GM18907 (cell line): ENCODE data around the gene TSC2.
"Not testable (repeated sequence)": the region's sequence is repeated elsewhere in the genome, so short reads cannot be mapped to it uniquely, and the experiment has no call there.

Experiments used
- ATAC-seq: cut with Tn5 transposase; IDR thresholded peaks from one replicate; pipeline ENCODE4 v1.9.1; 2021; ENCODE audit warnings: mild to moderate bottlenecking, moderate library complexity; ENCODE audit not compliant: unreplicated experiment

The TSC2 gene

DNA sequence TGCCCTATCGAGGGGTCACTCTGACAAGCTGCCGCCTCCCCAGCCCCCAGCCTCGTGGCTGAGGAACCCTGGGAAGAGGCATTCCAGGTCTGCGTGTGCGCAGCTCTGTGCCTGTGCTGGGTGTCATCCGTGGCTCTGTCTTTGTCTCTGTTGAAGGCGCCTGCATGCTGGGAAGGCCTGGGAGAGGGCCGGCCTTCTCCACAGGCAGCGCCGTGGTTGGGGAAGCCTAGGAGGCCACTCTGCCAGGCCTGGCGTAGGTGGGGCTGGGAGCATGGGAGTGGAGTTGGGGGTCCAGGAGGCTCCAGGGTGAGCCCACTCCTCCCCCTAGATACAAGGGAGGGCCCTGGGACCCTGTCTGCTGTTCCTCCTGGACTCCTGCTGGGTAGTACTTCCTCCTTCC, 17.7 kb upstream of the TSC2 start:
- no peak for ATAC-seq

DNA sequence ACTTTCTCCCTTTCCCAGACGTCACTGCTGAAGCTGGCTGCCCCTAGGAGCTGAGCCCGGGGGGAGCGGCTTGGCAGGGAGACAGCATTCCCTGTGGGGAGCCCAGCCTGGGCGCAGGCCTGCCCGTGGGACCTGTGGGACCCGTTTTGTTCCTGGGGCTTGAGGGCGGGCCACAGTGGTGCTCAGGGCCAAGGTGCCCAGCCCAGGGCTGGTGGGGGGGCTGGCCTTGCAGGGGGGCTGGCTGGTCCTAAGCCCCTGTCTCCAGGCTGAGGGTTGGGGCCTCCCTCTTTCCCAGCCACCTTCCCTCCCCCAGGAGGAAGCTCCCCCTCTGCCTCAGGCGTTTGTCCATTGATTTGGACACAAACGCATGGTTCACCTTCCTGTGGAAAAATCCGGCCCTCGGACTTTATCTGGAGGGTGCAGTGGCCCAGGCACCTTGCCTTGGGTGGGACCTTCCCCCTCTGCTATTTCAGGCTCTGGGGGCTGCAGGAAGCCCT, 16.7 kb upstream of the TSC2 start:
- no peak for ATAC-seq

DNA sequence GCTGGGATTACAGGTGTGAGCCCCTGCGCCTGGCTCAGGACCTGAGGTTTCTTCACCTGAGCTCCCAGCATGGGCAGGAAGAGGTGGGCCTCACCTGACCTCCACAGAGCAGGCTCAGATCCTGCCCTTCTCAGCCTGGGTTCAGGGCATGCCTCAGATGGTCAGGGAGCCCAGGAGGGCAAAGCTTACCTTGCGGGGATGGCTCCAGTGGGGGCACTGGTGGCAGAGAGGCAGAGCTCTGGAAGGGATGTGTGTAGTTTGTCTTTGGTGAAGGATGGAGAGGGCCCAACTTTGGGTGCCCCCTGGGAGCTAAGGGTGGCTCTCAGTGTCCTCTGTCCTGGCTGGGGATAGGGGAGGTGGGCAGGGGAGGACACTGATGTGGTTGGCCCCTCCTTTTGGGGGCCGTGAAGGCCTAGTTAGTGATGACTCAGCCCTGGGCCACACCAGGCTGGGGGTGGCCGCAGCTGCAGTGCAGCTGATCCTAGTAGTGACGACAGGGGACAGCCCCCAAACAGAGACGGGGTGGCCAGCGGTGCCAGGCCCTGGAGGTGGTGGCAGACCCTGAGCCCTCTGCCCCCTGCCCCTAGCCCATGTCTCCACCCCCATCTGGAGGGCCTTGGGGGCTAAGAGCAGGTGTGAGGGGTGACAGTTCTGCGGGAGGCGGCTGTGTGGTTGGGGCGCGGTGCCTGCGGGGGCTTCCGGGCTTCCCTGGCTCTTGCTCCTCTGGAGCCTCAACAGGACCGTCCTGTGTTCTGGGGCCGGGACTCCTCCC, 15.3 kb upstream of the TSC2 start:
- no peak for ATAC-seq

- no peak for ATAC-seq
Observed at GRCh38 chr16:2033057-2033908, 14.5 kb upstream of the TSC2 start.

DNA sequence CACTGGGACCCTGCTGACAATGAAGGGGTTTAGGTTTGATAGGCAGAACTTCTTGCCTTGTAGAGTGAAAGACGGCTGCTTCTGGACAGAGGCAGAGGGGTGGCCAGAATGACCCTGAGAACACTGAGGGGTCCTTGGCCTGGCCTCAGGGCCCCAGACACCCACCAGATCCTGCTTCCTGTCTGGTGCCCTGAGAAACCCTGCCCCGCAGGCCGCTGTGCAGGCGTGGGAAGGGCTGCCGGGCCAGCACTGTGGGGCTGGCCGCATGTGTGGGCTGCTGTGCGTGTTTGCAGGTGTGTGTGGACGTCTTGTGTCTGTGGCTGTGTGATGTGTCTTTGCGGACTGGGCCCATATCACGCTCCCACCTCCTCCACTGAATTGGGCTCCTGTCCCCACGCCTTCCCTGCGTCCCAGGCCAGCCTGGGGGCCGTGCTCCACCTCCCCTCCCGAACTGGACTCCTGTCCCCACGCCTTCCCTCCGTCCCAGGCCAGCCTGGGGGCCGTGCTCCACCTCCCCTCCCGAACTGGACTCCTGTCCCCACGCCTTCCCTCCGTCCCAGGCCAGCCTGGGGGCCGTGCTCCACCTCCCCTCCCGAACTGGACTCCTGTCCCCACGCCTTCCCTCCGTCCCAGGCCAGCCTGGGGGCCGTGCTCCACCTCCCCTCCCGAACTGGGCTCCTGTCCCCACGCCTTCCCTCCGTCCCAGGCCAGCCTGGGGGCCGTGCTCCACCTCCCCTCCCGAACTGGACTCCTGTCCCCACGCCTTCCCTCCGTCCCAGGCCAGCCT, 13.7 kb upstream of the TSC2 start:
- ATAC-seq, result not testable (repeated sequence)

DNA sequence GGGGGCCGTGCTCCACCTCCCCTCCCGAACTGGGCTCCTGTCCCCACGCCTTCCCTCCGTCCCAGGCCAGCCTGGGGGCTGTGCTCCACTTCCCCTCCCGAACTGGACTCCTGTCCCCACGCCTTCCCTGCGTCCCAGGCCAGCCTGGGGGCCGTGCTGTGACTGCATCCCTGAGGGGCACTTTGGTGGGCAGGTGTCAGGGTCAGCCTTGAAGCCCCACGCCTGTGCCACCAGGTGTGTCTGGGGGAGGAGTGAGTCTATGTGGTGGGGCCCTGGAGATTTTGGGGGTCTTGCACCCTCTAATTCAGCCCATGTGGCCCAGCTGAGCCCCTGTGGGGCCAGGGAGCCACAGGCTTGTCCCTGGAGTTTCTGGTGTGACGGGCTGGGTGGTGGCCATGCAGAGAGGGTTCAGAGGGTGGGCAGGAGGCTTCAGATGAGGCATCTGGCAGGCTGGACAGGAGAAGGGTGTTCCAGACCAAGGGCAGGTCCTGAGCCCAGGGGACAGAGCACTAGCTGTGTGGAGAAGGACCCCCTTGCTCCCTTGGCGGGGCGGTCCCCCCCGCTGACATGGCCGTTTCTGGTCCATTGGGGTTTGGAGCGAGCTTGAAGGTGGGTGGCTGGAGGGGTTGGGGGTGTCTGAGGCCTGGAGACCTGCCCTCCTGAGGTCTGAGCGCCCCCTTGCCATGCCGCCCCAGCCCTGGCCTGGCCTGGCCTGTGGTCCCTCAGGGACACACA, 12.9 kb upstream of the TSC2 start:
- no peak for ATAC-seq

DNA sequence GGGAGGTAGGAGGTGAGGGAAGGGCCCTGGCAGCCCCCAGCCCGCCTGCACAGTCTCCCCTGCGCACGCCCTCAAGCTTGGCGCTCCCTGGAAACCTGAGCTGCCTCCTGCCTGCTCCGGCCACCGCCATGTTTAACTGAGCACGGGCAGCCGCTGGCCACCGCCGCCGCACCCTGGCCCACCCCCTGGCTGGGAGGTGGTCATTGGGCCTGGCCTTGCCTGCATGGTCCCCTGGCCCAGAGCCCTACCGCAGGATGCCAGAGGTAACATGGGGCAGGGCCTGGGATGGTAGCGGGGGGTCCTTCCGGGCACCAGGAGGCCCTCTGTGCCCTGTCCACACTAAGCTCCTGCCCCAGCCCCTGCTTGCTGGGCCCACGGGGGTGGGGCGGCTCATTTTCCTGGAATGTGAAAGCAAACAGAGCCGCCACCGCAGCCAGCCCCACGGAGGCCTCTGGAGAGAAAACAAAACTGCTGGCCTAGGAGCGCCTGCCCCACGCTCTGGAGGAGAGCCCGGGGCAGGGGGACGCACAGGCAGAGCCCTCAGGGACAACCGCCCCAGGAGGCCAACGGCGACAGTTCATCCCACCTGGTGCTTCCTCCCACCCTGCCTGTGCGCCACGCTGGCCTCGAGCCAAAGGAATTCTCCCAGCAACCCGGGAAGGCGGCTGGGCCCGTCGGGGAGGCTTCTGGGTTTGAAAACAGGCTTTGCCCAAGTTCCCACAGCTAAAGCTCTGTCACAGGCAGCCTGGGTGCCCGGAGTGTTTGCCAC, 12.2 kb upstream of the TSC2 start:
- ATAC-seq, result no peak

GRCh38 chr16:2036200-2036966, 11.4 kb upstream of the TSC2 start:
- ATAC-seq, result no peak

GRCh38 chr16:2037115-2037514, 10.7 kb upstream of the TSC2 start:
- no peak for ATAC-seq

DNA sequence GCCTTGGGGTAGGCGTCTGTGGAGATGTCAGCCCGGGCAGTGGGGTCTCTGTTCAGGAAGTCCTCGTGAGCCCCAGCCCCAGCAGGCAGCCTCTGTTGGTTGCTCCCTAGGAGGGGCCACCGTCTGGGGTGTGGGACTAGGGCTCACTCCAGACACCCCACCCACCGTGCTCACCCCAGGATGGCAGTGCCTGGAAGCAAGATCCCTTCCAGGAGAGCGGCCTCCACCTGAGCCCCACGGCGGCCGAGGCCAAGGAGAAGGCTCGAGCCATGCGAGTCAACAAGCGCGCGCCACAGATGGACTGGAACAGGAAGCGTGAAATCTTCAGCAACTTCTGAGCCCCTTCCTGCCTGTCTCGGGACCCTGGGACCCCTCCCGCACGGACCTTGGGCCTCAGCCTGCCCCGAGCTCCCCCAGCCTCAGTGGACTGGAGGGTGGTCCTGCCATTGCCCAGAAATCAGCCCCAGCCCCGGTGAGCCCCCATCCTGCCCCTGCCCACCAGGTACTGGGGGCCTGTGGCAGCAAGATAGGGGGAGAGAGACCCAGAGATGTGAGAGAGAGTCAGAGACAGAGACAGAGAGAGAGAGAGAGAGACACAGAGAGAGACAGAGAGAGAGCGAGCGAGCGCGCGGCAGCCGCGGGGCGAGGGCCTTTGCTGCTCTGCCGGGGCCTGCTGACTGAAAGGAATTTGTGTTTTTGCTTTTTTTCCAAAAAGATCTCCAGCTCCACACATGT, 10.0 kb upstream of the TSC2 start:
- ATAC-seq, result no peak

- no peak for ATAC-seq
Observed at GRCh38 chr16:2038382-2039231, 9.2 kb upstream of the TSC2 start.

DNA sequence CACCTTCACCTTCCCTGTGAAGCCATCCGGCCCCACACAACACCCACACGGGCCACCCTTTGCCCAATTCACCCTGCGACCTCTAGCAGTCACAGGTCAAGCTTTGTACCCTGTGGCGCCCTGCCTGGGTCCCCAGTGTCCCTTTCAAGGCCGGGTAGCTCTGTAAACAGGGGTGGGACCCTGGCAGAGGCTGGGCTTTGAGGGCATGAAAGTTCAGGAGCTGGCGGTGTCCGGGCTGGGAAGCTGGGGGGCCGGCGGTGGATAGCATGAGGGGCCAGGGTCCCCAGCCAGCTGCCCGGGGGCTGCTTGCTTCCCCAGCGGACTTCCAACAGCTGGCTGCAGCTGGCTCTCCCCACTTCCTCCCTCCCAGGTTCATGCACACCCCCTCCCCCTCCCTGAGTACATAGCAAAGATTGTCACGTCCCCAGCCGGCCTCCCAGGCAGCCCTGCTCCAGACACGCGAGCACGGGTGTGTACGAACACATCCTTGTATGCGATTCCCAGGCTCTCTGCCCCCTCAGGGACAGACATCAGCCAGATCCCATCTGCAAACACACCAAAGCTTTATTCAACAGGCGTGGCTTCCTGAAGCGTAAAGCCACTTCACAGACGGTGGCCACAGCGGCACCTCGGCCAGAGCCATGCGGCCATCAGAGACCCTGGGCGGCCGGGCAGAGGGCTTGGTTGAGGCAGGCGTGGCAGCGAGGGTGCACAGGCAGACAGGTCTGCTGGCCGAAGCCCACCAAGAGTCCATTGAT, 8.3 kb upstream of the TSC2 start:
- ATAC-seq, result no peak

DNA sequence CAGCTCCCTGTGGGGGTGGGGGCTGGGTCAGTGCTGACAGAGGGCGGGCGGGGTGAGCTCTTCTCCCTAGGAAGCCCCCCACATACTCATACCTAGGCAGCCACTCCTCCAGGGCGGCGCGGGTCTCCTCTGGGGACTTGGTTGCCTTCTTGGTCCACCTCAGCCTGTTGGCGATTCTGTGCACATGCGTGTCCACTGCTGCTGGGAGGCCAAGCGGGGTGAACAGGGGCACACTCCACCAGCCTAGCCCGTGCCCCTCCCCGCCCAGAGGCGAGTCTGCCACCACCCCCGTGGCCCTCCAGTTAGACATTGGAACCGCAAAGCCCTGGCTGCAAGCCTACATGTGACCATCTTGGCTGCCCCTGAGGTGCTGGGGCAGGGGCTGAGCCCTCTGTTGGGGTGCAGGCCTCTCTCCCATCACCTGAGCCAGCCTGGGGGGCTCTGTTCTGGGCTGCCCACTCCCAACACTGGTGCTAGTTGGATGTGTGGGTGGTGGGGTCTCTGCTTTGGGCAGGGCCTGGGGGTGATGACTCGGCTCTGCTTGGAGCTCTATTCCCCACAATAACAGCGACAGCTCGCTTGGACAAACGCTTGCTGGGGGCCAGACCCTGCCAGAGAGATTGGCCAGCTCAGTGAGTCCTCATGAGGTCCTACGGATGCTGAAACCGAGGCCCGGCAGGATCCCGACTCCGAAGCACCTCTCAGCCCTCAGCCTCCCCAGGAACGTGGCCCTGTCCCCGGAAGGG, 7.6 kb upstream of the TSC2 start:
- ATAC-seq, result no peak

DNA sequence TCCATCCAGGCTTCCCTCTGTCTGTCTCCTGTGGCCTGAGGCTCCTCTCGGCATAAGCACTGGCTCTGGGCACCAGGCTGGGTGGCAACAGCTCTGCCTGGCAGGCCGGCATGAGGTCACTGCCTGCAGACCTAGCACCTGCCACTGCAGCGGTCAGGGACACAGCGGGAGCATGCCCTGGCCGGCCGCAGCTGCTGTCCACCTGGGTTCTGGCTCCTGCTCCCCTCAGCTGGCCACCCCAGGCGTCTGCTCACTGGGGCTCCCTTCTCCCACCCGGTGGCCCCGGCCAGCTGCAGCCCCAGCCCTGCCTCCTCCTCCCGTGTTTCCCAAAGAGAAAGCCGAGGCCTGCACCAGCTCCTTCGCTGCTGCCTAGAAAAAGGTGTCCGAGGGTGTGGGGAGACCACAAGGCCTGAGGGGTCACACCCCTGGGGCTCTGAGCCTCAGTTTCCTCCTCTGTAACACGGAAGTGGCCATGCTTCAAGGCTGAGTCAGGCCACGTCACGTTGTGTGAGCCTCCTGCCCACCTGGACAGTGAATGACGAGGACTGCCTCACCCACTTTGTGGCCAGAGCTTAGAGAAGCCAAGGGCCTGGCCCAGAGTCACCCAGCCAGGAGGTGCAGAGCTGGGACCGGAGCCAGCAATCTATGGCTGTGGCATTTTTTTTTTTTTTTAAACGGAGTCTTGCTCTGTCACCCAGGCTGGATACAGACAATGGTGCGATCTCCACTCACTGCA, 6.8 kb upstream of the TSC2 start:
- ATAC-seq, result no peak

- no peak for ATAC-seq
Observed at GRCh38 chr16:2042171-2042985, 5.4 kb upstream of the TSC2 start.
